Measurements from ENCODE around the gene OCRL.

Gene OCRL

GRCh38 chrX:129638917-129639316 is 98.9 kb downstream of the OCRL start:
- DNase-seq = no peak

GRCh38 chrX:129640737-129641136 is 100.7 kb downstream of the OCRL start:
- no peak for DNase-seq

- no peak for DNase-seq
Measured at GRCh38 chrX:129641469-129641868, 101.4 kb downstream of the OCRL start.

GRCh38 chrX:129641941-129642340 is 101.9 kb downstream of the OCRL start:
- DNase-seq = no peak

All from NCI-H2029 treated with DMSO at 0.1 percent for 48 hours (cell line).